A673 (cell line): ENCODE data around the gene C2orf66. TPM values are rescaled to one million over a fixed set of nuclear protein-coding genes. Genes with fewer than 3 reads are reported as not detected.

Experiments
- BruUV-seq: library from RNA; stranded (reverse); fragments of 400-500 nt; replicated peaks from 2 replicates; lab custom pipeline; 2021; lab: Mats Ljungman, UMichigan
- CTCF ChIA-PET: fragments of 300-600 bp; sonication (Branson Sonifier 250); formaldehyde crosslinking; loops from one replicate; lab custom pipeline; 2022; ENCODE audit warnings: antibody characterized with exemption; lab: Charles Lee
- POLR2A ChIA-PET: fragments of 300-600 bp; sonication (Branson Sonifier 250); formaldehyde crosslinking; loops from one replicate; lab custom pipeline; 2022; ENCODE audit warnings: antibody characterized with exemption; ENCODE audit not compliant: low non-redundant PET; lab: Charles Lee
- DNase-seq: peaks from one replicate; pipeline ENCODE4 v3.0.0-alpha.2; 2015; ENCODE audit warnings: low spot score
- H3K27ac ChIP-seq: fragments of 200-600 bp; sonication (generic); 2 replicates; pipeline ENCODE4 v1.5.1; 2016; ENCODE audit warnings: mixed run types, low read depth, mild to moderate bottlenecking, mixed read lengths, antibody characterized with exemption, low read length; ENCODE audit not compliant: poor library complexity, severe bottlenecking
- H3K27me3 ChIP-seq: fragments of 200-600 bp; sonication (generic); replicated peaks from 2 replicates; pipeline ENCODE4 v1.6.1; 2017; ENCODE audit warnings: mixed run types, low read depth, mild to moderate bottlenecking, mixed read lengths, antibody characterized with exemption, low read length; ENCODE audit not compliant: insufficient read depth, poor library complexity
- H3K36me3 ChIP-seq: fragments of 200-600 bp; sonication (generic); 2 replicates; pipeline ENCODE4 v1.6.1; 2016; ENCODE audit warnings: mixed run types, mild to moderate bottlenecking, mixed read lengths, antibody characterized with exemption, low read length; ENCODE audit not compliant: insufficient read depth, poor library complexity, severe bottlenecking
- H3K4me1 ChIP-seq: fragments of 200-600 bp; sonication (generic); 2 replicates; pipeline ENCODE4 v1.6.1; 2017; ENCODE audit warnings: mixed run types, mild to moderate bottlenecking, mixed read lengths, antibody characterized with exemption, low read length; ENCODE audit not compliant: insufficient read depth, poor library complexity, severe bottlenecking
- H3K4me3 ChIP-seq: fragments of 200-600 bp; sonication (generic); 2 replicates; pipeline ENCODE4 v1.5.1; 2016; ENCODE audit warnings: low read depth, mixed run types, mild to moderate bottlenecking, mixed read lengths, low read length; ENCODE audit not compliant: poor library complexity, severe bottlenecking
- H3K9me3 ChIP-seq: fragments of 200-600 bp; sonication (generic); 2 replicates; pipeline ENCODE4 v1.6.1; 2016; ENCODE audit warnings: mixed run types, low read depth, mild to moderate bottlenecking, mixed read lengths, antibody characterized with exemption, low read length; ENCODE audit not compliant: poor library complexity, severe bottlenecking
- EZH2 ChIP-seq: fragments of 200-600 bp; sonication (generic); IDR thresholded peaks from 2 replicates; pipeline ENCODE4 v1.6.1; 2017; ENCODE audit warnings: borderline replicate concordance, low read depth, mild to moderate bottlenecking, mixed read lengths, antibody characterized with exemption, low read length; ENCODE audit not compliant: poor library complexity, severe bottlenecking
- intact Hi-C: fragments of 100-400 bp; cut with micrococcal nuclease; formaldehyde crosslinking; loops from one replicate; pipeline ENCODE4 v1.10.0; 2022; ENCODE audit not compliant: unreplicated experiment
- total RNA-seq: library from RNA; stranded (reverse); gene quantifications from 2 replicates; pipeline ENCODE4 v1.2.3, GENCODE V29; 2021
- TF ChIP-seq, protein P1 (sequence below): fragments of 300-800, 200-600 bp; sonication (generic); conservative IDR thresholded peaks from 2 replicates; pipeline ENCODE4 v1.5.1; 2017; ENCODE audit warnings: low read depth, mild to moderate bottlenecking, antibody characterized with exemption, low read length, moderate library complexity, mixed read lengths

Gene C2orf66
- total RNA-seq, 1 experiment from 2014 or later: 0.28 TPM

DNA sequence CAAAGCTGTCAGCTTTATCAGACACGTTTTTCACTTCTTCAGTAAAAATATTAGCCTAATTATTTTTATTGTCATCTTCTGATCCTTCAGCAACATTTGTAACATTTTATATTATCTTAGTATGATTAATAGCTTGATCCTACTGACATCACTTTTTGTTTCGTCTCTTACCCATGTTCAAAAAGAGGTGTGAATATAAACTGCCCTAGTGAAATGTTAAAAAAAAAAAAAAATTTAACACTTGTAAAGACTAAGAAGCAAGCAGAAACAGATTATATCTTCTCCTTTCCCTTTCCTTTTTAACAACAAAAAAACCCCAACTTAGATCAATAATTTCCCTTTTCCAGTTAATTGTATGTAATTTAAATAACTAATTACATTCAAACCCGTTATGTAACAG is 36.2 kb upstream of the C2orf66 start:
- Histone ChIP-seq H3K4me3 (no peak overlapping the region), H3K27me3 (no peaks in the 10 kb centered on the region), H3K9me3 (no peaks in the 10 kb centered on the region), H3K27ac (no peak overlapping the region), H3K4me1 (peaks cover 9% of the 10 kb centered on the region), H3K36me3 (peaks cover 59% of the 10 kb centered on the region)
- BruUV-seq: no TSS peak
- intact Hi-C loops: no loop called here
- TF ChIP-seq EZH2: no peak
- TF ChIP-seq, protein P1, sequence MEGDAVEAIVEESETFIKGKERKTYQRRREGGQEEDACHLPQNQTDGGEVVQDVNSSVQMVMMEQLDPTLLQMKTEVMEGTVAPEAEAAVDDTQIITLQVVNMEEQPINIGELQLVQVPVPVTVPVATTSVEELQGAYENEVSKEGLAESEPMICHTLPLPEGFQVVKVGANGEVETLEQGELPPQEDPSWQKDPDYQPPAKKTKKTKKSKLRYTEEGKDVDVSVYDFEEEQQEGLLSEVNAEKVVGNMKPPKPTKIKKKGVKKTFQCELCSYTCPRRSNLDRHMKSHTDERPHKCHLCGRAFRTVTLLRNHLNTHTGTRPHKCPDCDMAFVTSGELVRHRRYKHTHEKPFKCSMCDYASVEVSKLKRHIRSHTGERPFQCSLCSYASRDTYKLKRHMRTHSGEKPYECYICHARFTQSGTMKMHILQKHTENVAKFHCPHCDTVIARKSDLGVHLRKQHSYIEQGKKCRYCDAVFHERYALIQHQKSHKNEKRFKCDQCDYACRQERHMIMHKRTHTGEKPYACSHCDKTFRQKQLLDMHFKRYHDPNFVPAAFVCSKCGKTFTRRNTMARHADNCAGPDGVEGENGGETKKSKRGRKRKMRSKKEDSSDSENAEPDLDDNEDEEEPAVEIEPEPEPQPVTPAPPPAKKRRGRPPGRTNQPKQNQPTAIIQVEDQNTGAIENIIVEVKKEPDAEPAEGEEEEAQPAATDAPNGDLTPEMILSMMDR: no peak
- no peak for DNase-seq
- CTCF ChIA-PET: no interaction called here
- POLR2A ChIA-PET: no interaction called here

DNA sequence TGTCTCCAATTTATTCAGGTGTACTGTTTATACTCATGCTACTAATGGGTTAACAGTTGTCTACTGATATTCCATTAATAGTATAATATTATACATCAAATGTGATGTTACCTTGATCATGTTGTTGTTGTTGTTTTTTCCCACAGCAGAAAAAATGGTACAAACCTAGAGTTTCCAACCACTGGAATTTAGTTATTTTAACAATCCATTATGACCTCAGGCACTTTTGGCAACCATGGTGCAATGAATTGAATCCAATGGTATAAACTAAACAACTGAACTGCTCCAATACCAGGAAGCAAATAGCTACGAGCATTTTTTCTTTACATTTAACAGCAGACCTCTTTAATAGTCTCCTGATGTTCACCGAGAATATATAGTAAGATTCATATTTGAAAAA is 31.0 kb upstream of the C2orf66 start:
- Histone ChIP-seq H3K27me3 (no peaks in the 10 kb centered on the region), H3K9me3 (no peaks in the 10 kb centered on the region), H3K27ac (no peak overlapping the region), H3K4me1 (no peaks in the 10 kb centered on the region), H3K36me3 (peaks cover 62% of the 10 kb centered on the region), H3K4me3 (no peak overlapping the region)
- no peak for DNase-seq
- ChIA-PET CTCF (no interaction called here), POLR2A (no interaction called here)
- no TSS peak for BruUV-seq
- intact Hi-C loops: no loop called here
- TF ChIP-seq, protein P1: no peak
- no peak for TF ChIP-seq EZH2

DNA sequence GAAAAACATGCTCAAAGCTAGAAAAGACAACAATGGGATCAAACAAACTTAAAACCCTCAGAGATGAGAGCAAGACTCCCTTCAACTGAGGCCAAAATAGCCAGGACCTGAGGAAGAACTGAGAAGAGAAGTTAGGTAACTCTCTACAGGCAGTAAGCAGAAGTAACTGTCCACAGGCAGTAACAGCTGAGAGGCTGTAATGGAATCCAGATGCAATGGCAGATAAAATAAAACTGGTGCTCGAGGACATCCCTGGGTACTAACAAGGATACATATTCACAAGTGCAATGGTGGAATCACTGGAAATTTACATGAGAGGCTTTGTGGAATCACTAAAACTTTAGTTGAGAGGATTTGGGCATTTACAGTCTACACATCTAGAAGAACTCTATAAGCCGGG is 30.4 kb upstream of the C2orf66 start:
- Histone ChIP-seq H3K4me3 (no peak overlapping the region), H3K4me1 (no peaks in the 10 kb centered on the region), H3K36me3 (peaks cover 61% of the 10 kb centered on the region), H3K27me3 (no peaks in the 10 kb centered on the region), H3K27ac (no peak overlapping the region), H3K9me3 (no peaks in the 10 kb centered on the region)
- CTCF ChIA-PET: no interaction called here
- POLR2A ChIA-PET: no interaction called here
- TF ChIP-seq EZH2: no peak
- TF ChIP-seq, protein P1: no peak
- intact Hi-C loops: no loop called here
- no peak for DNase-seq
- BruUV-seq: no TSS peak
